Breast epithelium (tissue), 4 donors: ENCODE measurements around the gene PRKACA. TPM values are rescaled to one million over a fixed set of nuclear protein-coding genes. Genes with fewer than 3 reads are reported as not detected.

Experiments
- DNase-seq, 2 donors: peaks; one replicate each; pipeline ENCODE4 v3.0.0-alpha.2; 2019; ENCODE audit warnings: low spot score in 2 of 2
- H3K27ac ChIP-seq, 2 donors: fragments of 200-600 bp; sonication (generic) in 1 of 2; one replicate each; pipeline ENCODE4 v1.5.1; 2016 to 2019; ENCODE audit warnings: mild to moderate bottlenecking in 1 of 2
- H3K27me3 ChIP-seq, 2 donors: fragments of 200-600 bp; sonication (generic) in 1 of 2; one replicate each; pipeline versions ENCODE4 v1.5.1 to v1.6.0; 2017 to 2019; ENCODE audit warnings: control low read depth in 1 of 2, mild to moderate bottlenecking in 1 of 2
- H3K36me3 ChIP-seq: fragments of 200-600 bp; one replicate; pipeline ENCODE4 v1.5.1; 2019
- H3K4me1 ChIP-seq, 2 donors: fragments of 200-600 bp; sonication (generic); one replicate each; pipeline ENCODE4 v1.5.1; 2016 to 2019; ENCODE audit warnings: control low read depth in 1 of 2
- H3K4me3 ChIP-seq, 3 donors: fragments of 200-600 bp; sonication (generic); 1 replicate in 2 of 3; 2 replicates in 1 of 3; pipeline ENCODE4 v1.5.1; 2016 to 2019; ENCODE audit warnings: mild to moderate bottlenecking in 3 of 3, moderate library complexity in 2 of 3
- H3K9me3 ChIP-seq, 2 donors: fragments of 200-600 bp; sonication (generic) in 1 of 2; one replicate each; pipeline ENCODE4 v1.5.1; 2016 to 2019; ENCODE audit warnings: control low read depth in 1 of 2
- CTCF ChIP-seq, 3 donors: fragments of 450-650 bp; IDR thresholded peaks; one replicate each; pipeline ENCODE4 v1.5.1; 2016 to 2017; ENCODE audit warnings: antibody characterized with exemption in 3 of 3, mild to moderate bottlenecking in 3 of 3, moderate library complexity in 3 of 3
- POLR2A ChIP-seq: fragments of 450-650 bp; IDR thresholded peaks from one replicate; pipeline ENCODE4 v1.6.1; 2016; ENCODE audit warnings: antibody characterized with exemption, mild to moderate bottlenecking, moderate library complexity
- POLR2AphosphoS5 ChIP-seq, 3 donors: sonication (generic); formaldehyde crosslinking; IDR thresholded peaks; one replicate each; pipeline ENCODE4 v1.6.1; 2017; ENCODE audit warnings: antibody characterized with exemption in 3 of 3
- intact Hi-C: fragments of 100-400 bp; cut with DNase I; formaldehyde crosslinking; loops from one replicate; pipeline ENCODE4 v1.15.1; 2023; ENCODE audit warnings: low total_unique reads
- total RNA-seq, 3 donors: library from RNA; depleted of rRNA; stranded (reverse); fragments of >200 nt; gene quantifications; one replicate each; pipeline ENCODE4 v1.1.0, GENCODE V29; 2016

PRKACA gene
- total RNA-seq, 3 donors from 2014 or later = 27.2 to 44.8 (median 35.4) TPM

DNA sequence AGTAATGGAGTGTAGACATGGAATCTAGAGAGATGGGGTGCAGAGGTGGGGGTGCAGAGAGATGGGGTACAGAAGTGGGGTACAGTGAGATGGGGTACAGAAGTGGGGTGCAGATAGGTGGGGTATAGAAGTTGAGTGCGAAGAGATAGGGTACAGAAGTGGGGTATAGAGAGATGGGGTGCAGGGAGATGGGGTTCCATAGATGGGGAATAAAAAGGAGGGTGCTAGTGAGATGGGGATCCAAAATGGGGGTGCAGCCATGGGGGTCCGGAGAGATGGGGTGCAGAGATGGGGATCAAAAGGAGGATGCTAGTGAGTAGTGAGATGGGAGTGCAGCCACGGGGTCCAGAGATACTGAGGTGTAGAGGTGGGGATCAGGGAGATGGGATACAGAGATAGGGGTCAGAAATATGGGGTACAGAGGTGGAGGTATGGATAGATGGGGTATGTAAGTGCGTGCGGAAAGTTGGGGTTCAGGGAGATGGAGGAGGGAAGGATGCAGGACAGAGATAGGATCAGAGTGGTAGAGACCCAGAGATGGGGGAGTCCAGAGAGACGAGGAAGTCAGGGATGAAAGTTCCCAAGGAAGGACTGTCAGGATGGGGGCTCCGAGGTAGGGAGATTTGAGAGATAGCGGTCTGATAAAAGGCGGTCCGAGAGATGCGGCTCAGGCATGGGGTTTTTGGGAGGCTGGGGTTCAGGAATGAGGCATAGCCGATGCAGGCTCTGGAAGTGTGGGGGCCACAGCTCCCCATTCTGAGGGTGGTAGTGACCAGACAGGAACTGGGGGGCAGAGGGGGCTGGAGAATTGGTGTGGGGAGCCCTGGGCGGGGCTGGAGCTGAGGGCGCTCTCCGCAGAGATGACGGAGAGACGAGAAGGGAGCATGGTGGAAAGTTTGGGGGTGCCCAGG is 59.1 kb downstream of the PRKACA start:
- intact Hi-C loops = no loop called here
- H3K4me1 ChIP-seq = peaks cover 6 to 9% of the 10 kb centered on the region in 2 donors
- peaks cover 0 to 3% of the 10 kb centered on the region in 2 donors for H3K9me3 ChIP-seq
- no peaks in the 10 kb centered on the region for H3K27me3 ChIP-seq
- no peaks in the 10 kb centered on the region for H3K36me3 ChIP-seq
- peak overlapping the region in 2 of 3 donors; percentile 54 to 70 for H3K4me3 ChIP-seq
- H3K27ac ChIP-seq = no peak overlapping the region
- TF ChIP-seq POLR2AphosphoS5 (IDR thresholded peaks at IDR 0.05) (no peak), CTCF (IDR thresholded peaks at IDR 0.05) (no peak), POLR2A (no peak)
- DNase-seq = no peak

DNA sequence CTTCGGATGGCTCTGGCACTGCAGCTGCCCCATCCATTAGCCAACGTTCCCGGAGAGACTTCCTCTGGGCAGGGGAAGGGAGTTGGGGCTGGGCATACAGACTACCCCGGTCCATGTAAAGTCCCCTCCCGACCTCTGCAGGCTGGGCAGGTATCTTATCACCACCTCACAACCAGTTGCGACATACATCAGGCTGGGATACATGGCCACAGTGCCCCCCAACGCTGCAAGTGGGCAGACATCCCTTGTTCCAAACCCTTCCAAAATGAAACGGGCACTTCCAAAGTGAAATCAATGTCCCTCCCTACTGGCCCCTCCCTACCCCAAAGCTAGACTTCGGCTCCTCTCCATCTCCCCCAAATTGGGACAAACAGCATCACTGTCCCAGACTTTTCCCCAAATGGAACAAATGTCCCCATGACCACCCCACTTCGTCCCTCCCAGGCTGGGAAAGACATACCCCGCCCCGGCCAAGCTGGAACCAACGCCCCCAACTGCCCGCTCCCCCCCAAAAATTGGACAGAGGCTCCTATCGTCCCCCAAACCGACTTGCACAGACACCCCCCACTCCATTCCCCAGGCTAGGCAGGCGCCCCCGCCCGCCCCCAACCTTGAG is 60.7 kb downstream of the PRKACA start:
- intact Hi-C loops = no loop called here
- H3K36me3 ChIP-seq = no peaks in the 10 kb centered on the region
- peaks cover 6 to 8% of the 10 kb centered on the region in 2 donors for H3K4me1 ChIP-seq
- no peaks in the 10 kb centered on the region for H3K27me3 ChIP-seq
- peak overlapping the region; percentile 13 to 52 for H3K27ac ChIP-seq
- H3K9me3 ChIP-seq = peaks cover 0 to 8% of the 10 kb centered on the region in 2 donors
- no peak for DNase-seq
- H3K4me3 ChIP-seq = peak overlapping the region; percentile 24 to 70 (median 54)
- TF ChIP-seq POLR2A = no peak
- no peak for TF ChIP-seq POLR2AphosphoS5 (IDR thresholded peaks at IDR 0.05)
- no peak for TF ChIP-seq CTCF (IDR thresholded peaks at IDR 0.05)

DNA sequence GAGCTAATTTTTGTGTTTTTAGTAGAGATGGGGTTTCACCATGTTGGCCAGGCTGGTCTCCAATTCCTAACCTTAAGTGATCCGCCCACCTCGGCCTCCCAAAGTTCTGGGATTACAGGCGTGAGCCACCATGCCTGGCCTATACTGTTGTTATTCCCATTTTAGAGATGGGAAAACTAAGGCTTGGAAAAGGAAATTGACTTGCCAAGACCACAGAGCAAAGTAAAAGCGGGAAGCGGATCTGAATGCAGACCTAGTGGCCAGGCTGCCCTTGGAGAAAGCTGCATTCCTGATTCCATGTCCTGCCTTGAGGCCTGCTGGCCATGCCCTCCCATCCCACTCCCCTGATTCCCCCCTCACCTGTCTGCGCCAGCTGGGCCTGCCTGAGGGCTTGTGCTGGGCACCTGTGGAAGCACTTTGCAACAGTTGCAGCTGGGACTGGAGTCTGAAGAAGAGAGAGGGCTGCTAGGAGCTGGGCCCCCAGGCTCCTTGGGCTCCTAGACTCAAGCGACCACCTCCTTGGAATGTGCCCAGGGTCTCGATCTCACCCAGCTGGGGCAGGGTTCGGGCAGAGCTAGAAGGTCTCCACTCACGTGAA is 61.4 kb downstream of the PRKACA start:
- TF ChIP-seq POLR2AphosphoS5 (IDR thresholded peaks at IDR 0.05) = no peak
- TF ChIP-seq CTCF (IDR thresholded peaks at IDR 0.05) = no peak
- no peak for TF ChIP-seq POLR2A
- intact Hi-C loops = no loop called here

DNA sequence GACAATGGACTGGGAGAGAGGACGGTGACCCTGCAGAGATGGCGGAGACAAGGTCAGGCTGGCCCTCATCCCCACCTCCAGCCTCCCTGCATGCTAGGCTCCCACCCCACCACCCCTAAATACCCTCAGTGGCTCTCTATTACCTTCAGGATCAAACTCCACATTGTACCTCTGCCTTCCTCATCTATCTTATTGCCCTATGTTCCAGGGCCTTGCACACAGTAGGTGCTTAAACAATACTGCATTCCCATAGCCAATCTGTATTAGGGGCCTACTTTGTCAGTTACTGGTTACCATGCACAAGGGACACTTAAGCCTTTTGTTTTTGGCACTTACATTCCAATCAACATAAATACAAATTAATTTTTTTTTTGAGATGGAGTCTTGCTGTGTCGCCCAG is 62.2 kb downstream of the PRKACA start:
- intact Hi-C loops = no loop called here
- Histone ChIP-seq H3K4me1 (peaks cover 5 to 6% of the 10 kb centered on the region in 2 donors), H3K9me3 (peaks cover 0 to 8% of the 10 kb centered on the region in 2 donors), H3K36me3 (no peaks in the 10 kb centered on the region), H3K4me3 (no peak overlapping the region), H3K27me3 (no peaks in the 10 kb centered on the region), H3K27ac (no peak overlapping the region)
- TF ChIP-seq CTCF (IDR thresholded peaks at IDR 0.05) (no peak), POLR2AphosphoS5 (IDR thresholded peaks at IDR 0.05) (no peak), POLR2A (no peak)
- no peak for DNase-seq

More for the DNA sequence above, 61.4 kb downstream of the PRKACA start:
- no peak for DNase-seq
- no peak overlapping the region for H3K27ac ChIP-seq
- H3K27me3 ChIP-seq = no peaks in the 10 kb centered on the region
- H3K9me3 ChIP-seq = peaks cover 0 to 8% of the 10 kb centered on the region in 2 donors
- H3K36me3 ChIP-seq = no peaks in the 10 kb centered on the region
- H3K4me1 ChIP-seq = peaks cover 5 to 6% of the 10 kb centered on the region in 2 donors
- no peak overlapping the region for H3K4me3 ChIP-seq
